OCI-LY3 (cell line): ENCODE data around the gene ZSCAN20.

Source experiments
- CTCF ChIP-seq: fragments of 200-600, 300-600 bp; sonication (generic); IDR thresholded peaks from 2 replicates; pipeline ENCODE4 v1.5.1; 2014; ENCODE audit warnings: antibody characterized with exemption, low read length, low read depth
- EZH2phosphoT487 ChIP-seq: fragments of 200-600 bp; shearing (Covaris generic); IDR thresholded peaks from 2 replicates; pipeline ENCODE4 v1.6.1; 2018; ENCODE audit warnings: antibody characterized with exemption, mixed run types, low read depth

GRCh38 chr1:33512226-33513011, 40.0 kb downstream of the ZSCAN20 start:
- no peak for TF ChIP-seq CTCF
- no peak for TF ChIP-seq EZH2phosphoT487
